NCI-H1930 (cell line): Measurements from ENCODE around the gene GRAMD4.

Experiments
- DNase-seq, 2 experiments: peaks; one replicate each; lab custom pipeline; 2025; lab: John Stamatoyannopoulos, UW

GRAMD4 gene

GRCh38 chr22:46596819-46597218, 23.4 kb upstream of the GRAMD4 start:
- DNase-seq: no peak

GRCh38 chr22:46598224-46598623, 22.0 kb upstream of the GRAMD4 start:
- no peak for DNase-seq

GRCh38 chr22:46598737-46599424, 21.3 kb upstream of the GRAMD4 start:
- DNase-seq: no peak

GRCh38 chr22:46600273-46600796, 19.9 kb upstream of the GRAMD4 start:
- DNase-seq: no peak

- no peak for DNase-seq
These were observed 18.2 kb upstream of the GRAMD4 start for GRCh38 chr22:46602025-46602424.

- no peak for DNase-seq
These were observed 15.9 kb upstream of the GRAMD4 start for GRCh38 chr22:46604306-46604690.

- DNase-seq: no peak
These were observed 15.1 kb upstream of the GRAMD4 start for GRCh38 chr22:46605117-46605516.

GRCh38 chr22:46606886-46607285, 13.3 kb upstream of the GRAMD4 start:
- DNase-seq: no peak

- DNase-seq: no peak
These were observed 12.6 kb upstream of the GRAMD4 start for GRCh38 chr22:46607483-46608114.

GRCh38 chr22:46609175-46609690, 11.0 kb upstream of the GRAMD4 start:
- DNase-seq: no peak

- no peak for DNase-seq
These were observed 10.4 kb upstream of the GRAMD4 start for GRCh38 chr22:46609724-46610201.

GRCh38 chr22:46610356-46610755, 9.8 kb upstream of the GRAMD4 start:
- DNase-seq: no peak

- DNase-seq: no peak
These were observed 9.0 kb upstream of the GRAMD4 start for GRCh38 chr22:46611189-46611588.

GRCh38 chr22:46612341-46612903, 7.8 kb upstream of the GRAMD4 start:
- DNase-seq: no peak

GRCh38 chr22:46612904-46613605, 7.1 kb upstream of the GRAMD4 start:
- no peak for DNase-seq

GRCh38 chr22:46613606-46614021, 6.6 kb upstream of the GRAMD4 start:
- DNase-seq: no peak

- no peak for DNase-seq
These were observed 5.9 kb upstream of the GRAMD4 start for GRCh38 chr22:46614025-46614931.

- DNase-seq: no peak
These were observed 2.8 kb upstream of the GRAMD4 start for GRCh38 chr22:46617207-46617985.

GRCh38 chr22:46617986-46618647, 2.1 kb upstream of the GRAMD4 start:
- no peak for DNase-seq

- DNase-seq: no peak
These were observed 1.5 kb upstream of the GRAMD4 start for GRCh38 chr22:46618667-46619066.
